ENCODE data around the gene PRPF19.

PRPF19 gene

GRCh38 chr11:60951606-60951903, 45.2 kb upstream of the PRPF19 start:
- peaks cover 3% of the 10 kb centered on the region for H3K27me3 ChIP-seq (ENCODE audit: insufficient read depth, low read length, poor library complexity)
- no peak overlapping the region for H3K27ac ChIP-seq (ENCODE audit: low read length)
- ATAC-seq (ENCODE audit: insufficient read depth, low read depth) (no peak), DNase-seq (no peak)
- H2AFZ ChIP-seq (ENCODE audit: low read depth, low read length): no peak overlapping the region
- no peaks in the 10 kb centered on the region for H3K79me2 ChIP-seq (ENCODE audit: insufficient read depth, low read length)
- no peak for TF ChIP-seq CTCF (IDR thresholded peaks at IDR 0.05; ENCODE audit: borderline replicate concordance, extremely low read depth, low read length, poor library complexity, severe bottlenecking)
- no peak for TF ChIP-seq EZH2 (IDR thresholded peaks at IDR 0.05; ENCODE audit: borderline replicate concordance, low read depth, low read length, severe bottlenecking)
- no peaks in the 10 kb centered on the region for H3K36me3 ChIP-seq (ENCODE audit: insufficient read depth, low read length)
- no peaks in the 10 kb centered on the region for H4K20me1 ChIP-seq (ENCODE audit: insufficient read depth, low read length)
- no peaks in the 10 kb centered on the region for H3K4me1 ChIP-seq (ENCODE audit: insufficient read depth, low read length)
- no peaks in the 10 kb centered on the region for H3K9me3 ChIP-seq (ENCODE audit: insufficient read depth, low read length, severe bottlenecking)
- no peak overlapping the region for H3K4me2 ChIP-seq (ENCODE audit: insufficient read depth, low read length)
- H3K4me3 ChIP-seq (ENCODE audit: low read depth in 1 of 2, low read length in 2 of 2): no peak overlapping the region
- no peak overlapping the region for H3K9ac ChIP-seq (ENCODE audit: low read depth, low read length)

DNA sequence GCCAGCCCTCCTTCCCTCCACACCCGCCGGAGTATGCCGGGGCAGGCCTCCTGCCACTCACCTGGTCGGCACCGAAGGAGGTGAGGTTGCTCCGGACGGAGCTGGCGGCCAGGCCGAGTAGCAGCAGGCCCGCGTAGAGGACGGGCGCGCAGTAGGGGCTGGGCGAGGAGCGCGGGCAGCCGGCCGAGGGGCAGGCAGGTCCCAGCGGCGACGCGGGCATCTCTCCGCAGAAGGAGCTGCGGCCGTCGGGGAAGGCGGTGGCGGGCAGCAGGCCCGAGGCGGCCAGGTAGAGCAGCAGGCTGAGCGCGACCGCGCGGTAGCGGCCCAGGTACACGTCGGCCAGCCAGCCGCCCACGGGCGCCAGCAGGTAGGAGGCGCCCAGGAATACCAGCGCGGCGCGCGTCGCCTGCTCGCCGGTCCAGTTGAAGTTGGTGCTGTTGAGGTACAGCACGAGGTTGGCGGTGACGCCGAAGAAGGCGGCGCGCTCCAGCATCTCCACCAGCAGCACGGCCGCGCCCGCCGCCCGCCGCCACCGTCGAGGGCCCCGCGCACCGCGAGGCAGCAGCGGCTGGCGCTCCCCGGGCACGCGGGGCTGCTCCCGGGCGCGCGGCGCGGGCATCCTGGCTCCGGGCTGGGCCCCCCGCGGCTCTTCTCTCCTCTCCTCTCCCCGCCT, 44.7 kb upstream of the PRPF19 start:
- no peak for TF ChIP-seq CTCF (IDR thresholded peaks at IDR 0.05; ENCODE audit: borderline replicate concordance, extremely low read depth, low read length, poor library complexity, severe bottlenecking)
- TF ChIP-seq EZH2 (IDR thresholded peaks at IDR 0.05; ENCODE audit: borderline replicate concordance, low read depth, low read length, severe bottlenecking): no peak
- Histone ChIP-seq H3K4me2 (ENCODE audit: insufficient read depth, low read length) (no peak overlapping the region), H4K20me1 (ENCODE audit: insufficient read depth, low read length) (no peaks in the 10 kb centered on the region), H3K36me3 (ENCODE audit: insufficient read depth, low read length) (no peaks in the 10 kb centered on the region), H3K79me2 (ENCODE audit: insufficient read depth, low read length) (no peaks in the 10 kb centered on the region), H3K9ac (ENCODE audit: low read depth, low read length) (no peak overlapping the region), H3K27ac (ENCODE audit: low read length) (no peak overlapping the region), H3K9me3 (ENCODE audit: insufficient read depth, low read length, severe bottlenecking) (no peaks in the 10 kb centered on the region), H3K4me3 (ENCODE audit: low read depth in 1 of 2, low read length in 2 of 2) (no peak overlapping the region), H2AFZ (ENCODE audit: low read depth, low read length) (no peak overlapping the region), H3K4me1 (ENCODE audit: insufficient read depth, low read length) (no peaks in the 10 kb centered on the region), H3K27me3 (ENCODE audit: insufficient read depth, low read length, poor library complexity) (peaks cover 3% of the 10 kb centered on the region)
- DNase-seq (no peak), ATAC-seq (ENCODE audit: insufficient read depth, low read depth) (no peak)

DNA sequence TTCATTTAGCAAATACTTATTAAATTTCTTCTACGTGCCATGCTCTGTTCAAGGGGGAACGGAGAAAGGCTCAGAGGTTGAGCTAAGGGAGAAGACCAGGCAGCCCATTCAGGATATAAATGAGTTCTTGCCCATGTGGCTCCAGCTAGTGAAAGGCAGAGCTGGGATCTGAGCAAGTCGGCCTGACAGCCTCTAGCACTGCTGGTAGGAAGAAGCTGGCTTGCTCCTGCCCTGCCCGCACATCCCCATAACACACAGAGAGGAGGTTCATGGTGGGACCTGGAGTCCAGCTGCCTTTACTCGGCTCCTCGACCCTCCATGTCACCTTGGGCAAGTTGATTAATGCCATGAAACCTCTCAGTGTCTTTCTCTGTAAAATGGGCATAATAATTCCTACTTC, 43.6 kb upstream of the PRPF19 start:
- H3K27ac ChIP-seq (ENCODE audit: low read length): no peak overlapping the region
- TF ChIP-seq EZH2 (IDR thresholded peaks at IDR 0.05; ENCODE audit: borderline replicate concordance, low read depth, low read length, severe bottlenecking) (no peak), CTCF (IDR thresholded peaks at IDR 0.05; ENCODE audit: borderline replicate concordance, extremely low read depth, low read length, poor library complexity, severe bottlenecking) (no peak)
- H3K27me3 ChIP-seq (ENCODE audit: insufficient read depth, low read length, poor library complexity): peaks cover 3% of the 10 kb centered on the region
- no peak for DNase-seq
- H3K4me3 ChIP-seq (ENCODE audit: low read depth in 1 of 2, low read length in 2 of 2): no peak overlapping the region
- no peak for ATAC-seq (ENCODE audit: insufficient read depth, low read depth)
- no peaks in the 10 kb centered on the region for H3K36me3 ChIP-seq (ENCODE audit: insufficient read depth, low read length)
- no peaks in the 10 kb centered on the region for H4K20me1 ChIP-seq (ENCODE audit: insufficient read depth, low read length)
- H2AFZ ChIP-seq (ENCODE audit: low read depth, low read length): no peak overlapping the region
- H3K4me1 ChIP-seq (ENCODE audit: insufficient read depth, low read length): no peaks in the 10 kb centered on the region
- H3K9ac ChIP-seq (ENCODE audit: low read depth, low read length): no peak overlapping the region
- H3K79me2 ChIP-seq (ENCODE audit: insufficient read depth, low read length): no peaks in the 10 kb centered on the region
- no peaks in the 10 kb centered on the region for H3K9me3 ChIP-seq (ENCODE audit: insufficient read depth, low read length, severe bottlenecking)
- no peak overlapping the region for H3K4me2 ChIP-seq (ENCODE audit: insufficient read depth, low read length)

GRCh38 chr11:60948250-60948649, 41.9 kb upstream of the PRPF19 start:
- no peak overlapping the region for H3K27ac ChIP-seq (ENCODE audit: low read length)
- no peak overlapping the region for H3K9ac ChIP-seq (ENCODE audit: low read depth, low read length)
- no peak overlapping the region for H3K4me3 ChIP-seq (ENCODE audit: low read depth in 1 of 2, low read length in 2 of 2)
- no peak overlapping the region for H2AFZ ChIP-seq (ENCODE audit: low read depth, low read length)
- no peaks in the 10 kb centered on the region for H3K4me1 ChIP-seq (ENCODE audit: insufficient read depth, low read length)
- no peaks in the 10 kb centered on the region for H3K27me3 ChIP-seq (ENCODE audit: insufficient read depth, low read length, poor library complexity)
- no peaks in the 10 kb centered on the region for H3K36me3 ChIP-seq (ENCODE audit: insufficient read depth, low read length)
- no peaks in the 10 kb centered on the region for H4K20me1 ChIP-seq (ENCODE audit: insufficient read depth, low read length)
- no peak for DNase-seq
- no peaks in the 10 kb centered on the region for H3K79me2 ChIP-seq (ENCODE audit: insufficient read depth, low read length)
- no peak for ATAC-seq (ENCODE audit: insufficient read depth, low read depth)
- TF ChIP-seq CTCF (IDR thresholded peaks at IDR 0.05; ENCODE audit: borderline replicate concordance, extremely low read depth, low read length, poor library complexity, severe bottlenecking): no peak
- no peak for TF ChIP-seq EZH2 (IDR thresholded peaks at IDR 0.05; ENCODE audit: borderline replicate concordance, low read depth, low read length, severe bottlenecking)
- H3K9me3 ChIP-seq (ENCODE audit: insufficient read depth, low read length, severe bottlenecking): no peaks in the 10 kb centered on the region
- no peak overlapping the region for H3K4me2 ChIP-seq (ENCODE audit: insufficient read depth, low read length)

All from DND-41 (cell line).